HG02970 (cell line): ENCODE results near the gene SOX13.

Experiments
- ATAC-seq: cut with Tn5 transposase; IDR thresholded peaks from one replicate; pipeline ENCODE4 v1.9.1; 2021; ENCODE audit warnings: mild to moderate bottlenecking, moderate library complexity, moderate number of reproducible peaks; ENCODE audit not compliant: unreplicated experiment, low FRiP score

Gene SOX13

GRCh38 chr1:204176049-204176448 lies 103.1 kb downstream of the SOX13 start:
- no peak for ATAC-seq

- ATAC-seq: no peak
These were observed 104.2 kb downstream of the SOX13 start for GRCh38 chr1:204177133-204177532.
